ENCODE data around the gene ABCA12. TPM values are rescaled to one million over a fixed set of nuclear protein-coding genes. Genes with fewer than 3 reads are reported as not detected.

The ABCA12 gene
- total and polyA plus RNA-seq, 2 of the 8 experiments (the other 6 are each of a cell fraction or from before 2014, with no cell fraction given): not detected

DNA sequence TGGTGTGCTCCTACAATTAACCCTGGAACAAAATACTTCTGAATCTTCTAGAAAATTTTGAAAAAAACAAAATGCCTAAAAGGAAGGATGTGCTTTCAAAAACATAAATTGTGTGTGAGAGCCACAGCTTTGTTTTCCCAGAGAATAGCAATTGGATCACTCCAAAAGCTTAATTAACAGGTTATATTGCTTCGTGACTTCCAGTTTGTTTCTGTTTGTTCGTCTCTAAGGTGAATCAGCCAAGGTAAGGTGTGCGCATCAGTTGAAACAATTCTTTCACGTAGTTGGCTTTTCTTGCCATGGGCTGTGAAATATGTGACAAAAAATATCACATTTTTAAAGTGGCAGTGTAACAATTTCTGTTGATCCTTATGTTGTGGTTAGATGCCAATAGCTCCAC is 238.7 kb downstream of the ABCA12 start (continued):
- TF ChIP-seq, protein P1, sequence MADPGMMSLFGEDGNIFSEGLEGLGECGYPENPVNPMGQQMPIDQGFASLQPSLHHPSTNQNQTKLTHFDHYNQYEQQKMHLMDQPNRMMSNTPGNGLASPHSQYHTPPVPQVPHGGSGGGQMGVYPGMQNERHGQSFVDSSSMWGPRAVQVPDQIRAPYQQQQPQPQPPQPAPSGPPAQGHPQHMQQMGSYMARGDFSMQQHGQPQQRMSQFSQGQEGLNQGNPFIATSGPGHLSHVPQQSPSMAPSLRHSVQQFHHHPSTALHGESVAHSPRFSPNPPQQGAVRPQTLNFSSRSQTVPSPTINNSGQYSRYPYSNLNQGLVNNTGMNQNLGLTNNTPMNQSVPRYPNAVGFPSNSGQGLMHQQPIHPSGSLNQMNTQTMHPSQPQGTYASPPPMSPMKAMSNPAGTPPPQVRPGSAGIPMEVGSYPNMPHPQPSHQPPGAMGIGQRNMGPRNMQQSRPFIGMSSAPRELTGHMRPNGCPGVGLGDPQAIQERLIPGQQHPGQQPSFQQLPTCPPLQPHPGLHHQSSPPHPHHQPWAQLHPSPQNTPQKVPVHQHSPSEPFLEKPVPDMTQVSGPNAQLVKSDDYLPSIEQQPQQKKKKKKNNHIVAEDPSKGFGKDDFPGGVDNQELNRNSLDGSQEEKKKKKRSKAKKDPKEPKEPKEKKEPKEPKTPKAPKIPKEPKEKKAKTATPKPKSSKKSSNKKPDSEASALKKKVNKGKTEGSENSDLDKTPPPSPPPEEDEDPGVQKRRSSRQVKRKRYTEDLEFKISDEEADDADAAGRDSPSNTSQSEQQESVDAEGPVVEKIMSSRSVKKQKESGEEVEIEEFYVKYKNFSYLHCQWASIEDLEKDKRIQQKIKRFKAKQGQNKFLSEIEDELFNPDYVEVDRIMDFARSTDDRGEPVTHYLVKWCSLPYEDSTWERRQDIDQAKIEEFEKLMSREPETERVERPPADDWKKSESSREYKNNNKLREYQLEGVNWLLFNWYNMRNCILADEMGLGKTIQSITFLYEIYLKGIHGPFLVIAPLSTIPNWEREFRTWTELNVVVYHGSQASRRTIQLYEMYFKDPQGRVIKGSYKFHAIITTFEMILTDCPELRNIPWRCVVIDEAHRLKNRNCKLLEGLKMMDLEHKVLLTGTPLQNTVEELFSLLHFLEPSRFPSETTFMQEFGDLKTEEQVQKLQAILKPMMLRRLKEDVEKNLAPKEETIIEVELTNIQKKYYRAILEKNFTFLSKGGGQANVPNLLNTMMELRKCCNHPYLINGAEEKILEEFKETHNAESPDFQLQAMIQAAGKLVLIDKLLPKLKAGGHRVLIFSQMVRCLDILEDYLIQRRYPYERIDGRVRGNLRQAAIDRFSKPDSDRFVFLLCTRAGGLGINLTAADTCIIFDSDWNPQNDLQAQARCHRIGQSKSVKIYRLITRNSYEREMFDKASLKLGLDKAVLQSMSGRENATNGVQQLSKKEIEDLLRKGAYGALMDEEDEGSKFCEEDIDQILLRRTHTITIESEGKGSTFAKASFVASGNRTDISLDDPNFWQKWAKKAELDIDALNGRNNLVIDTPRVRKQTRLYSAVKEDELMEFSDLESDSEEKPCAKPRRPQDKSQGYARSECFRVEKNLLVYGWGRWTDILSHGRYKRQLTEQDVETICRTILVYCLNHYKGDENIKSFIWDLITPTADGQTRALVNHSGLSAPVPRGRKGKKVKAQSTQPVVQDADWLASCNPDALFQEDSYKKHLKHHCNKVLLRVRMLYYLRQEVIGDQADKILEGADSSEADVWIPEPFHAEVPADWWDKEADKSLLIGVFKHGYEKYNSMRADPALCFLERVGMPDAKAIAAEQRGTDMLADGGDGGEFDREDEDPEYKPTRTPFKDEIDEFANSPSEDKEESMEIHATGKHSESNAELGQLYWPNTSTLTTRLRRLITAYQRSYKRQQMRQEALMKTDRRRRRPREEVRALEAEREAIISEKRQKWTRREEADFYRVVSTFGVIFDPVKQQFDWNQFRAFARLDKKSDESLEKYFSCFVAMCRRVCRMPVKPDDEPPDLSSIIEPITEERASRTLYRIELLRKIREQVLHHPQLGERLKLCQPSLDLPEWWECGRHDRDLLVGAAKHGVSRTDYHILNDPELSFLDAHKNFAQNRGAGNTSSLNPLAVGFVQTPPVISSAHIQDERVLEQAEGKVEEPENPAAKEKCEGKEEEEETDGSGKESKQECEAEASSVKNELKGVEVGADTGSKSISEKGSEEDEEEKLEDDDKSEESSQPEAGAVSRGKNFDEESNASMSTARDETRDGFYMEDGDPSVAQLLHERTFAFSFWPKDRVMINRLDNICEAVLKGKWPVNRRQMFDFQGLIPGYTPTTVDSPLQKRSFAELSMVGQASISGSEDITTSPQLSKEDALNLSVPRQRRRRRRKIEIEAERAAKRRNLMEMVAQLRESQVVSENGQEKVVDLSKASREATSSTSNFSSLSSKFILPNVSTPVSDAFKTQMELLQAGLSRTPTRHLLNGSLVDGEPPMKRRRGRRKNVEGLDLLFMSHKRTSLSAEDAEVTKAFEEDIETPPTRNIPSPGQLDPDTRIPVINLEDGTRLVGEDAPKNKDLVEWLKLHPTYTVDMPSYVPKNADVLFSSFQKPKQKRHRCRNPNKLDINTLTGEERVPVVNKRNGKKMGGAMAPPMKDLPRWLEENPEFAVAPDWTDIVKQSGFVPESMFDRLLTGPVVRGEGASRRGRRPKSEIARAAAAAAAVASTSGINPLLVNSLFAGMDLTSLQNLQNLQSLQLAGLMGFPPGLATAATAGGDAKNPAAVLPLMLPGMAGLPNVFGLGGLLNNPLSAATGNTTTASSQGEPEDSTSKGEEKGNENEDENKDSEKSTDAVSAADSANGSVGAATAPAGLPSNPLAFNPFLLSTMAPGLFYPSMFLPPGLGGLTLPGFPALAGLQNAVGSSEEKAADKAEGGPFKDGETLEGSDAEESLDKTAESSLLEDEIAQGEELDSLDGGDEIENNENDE (IDR thresholded peaks at IDR 0.05; ENCODE audit: insufficient replicate concordance, low read length): no peak
- TF ChIP-seq SAP30 (IDR thresholded peaks at IDR 0.05; ENCODE audit: insufficient read depth, insufficient replicate concordance, low read length): no peak
- TF ChIP-seq EP300 (IDR thresholded peaks at IDR 0.05; ENCODE audit: borderline replicate concordance in 1 of 2, low read depth in 2 of 2, low read length in 2 of 2): no peak
- TF ChIP-seq CBX5 (IDR thresholded peaks at IDR 0.05; ENCODE audit: low read depth, low read length): no peak
- TF ChIP-seq GTF2F1 (IDR thresholded peaks at IDR 0.05; ENCODE audit: borderline replicate concordance, low read depth, low read length): no peak
- TF ChIP-seq, protein P2, sequence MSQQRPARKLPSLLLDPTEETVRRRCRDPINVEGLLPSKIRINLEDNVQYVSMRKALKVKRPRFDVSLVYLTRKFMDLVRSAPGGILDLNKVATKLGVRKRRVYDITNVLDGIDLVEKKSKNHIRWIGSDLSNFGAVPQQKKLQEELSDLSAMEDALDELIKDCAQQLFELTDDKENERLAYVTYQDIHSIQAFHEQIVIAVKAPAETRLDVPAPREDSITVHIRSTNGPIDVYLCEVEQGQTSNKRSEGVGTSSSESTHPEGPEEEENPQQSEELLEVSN (IDR thresholded peaks at IDR 0.05): no peak
- no peak for TF ChIP-seq TAF1 (IDR thresholded peaks at IDR 0.05; ENCODE audit: low read depth, low read length)
- TF ChIP-seq BACH1 (IDR thresholded peaks at IDR 0.05; ENCODE audit: low read length): no peak
- no peak for TF ChIP-seq JUND (IDR thresholded peaks at IDR 0.05; ENCODE audit: low read length)
- no peak for TF ChIP-seq SP1 (IDR thresholded peaks at IDR 0.05; ENCODE audit: low read depth, low read length)
- no peak for TF ChIP-seq KDM4A (IDR thresholded peaks at IDR 0.05; ENCODE audit: low read depth, low read length, severe bottlenecking)
- TF ChIP-seq SP2 (IDR thresholded peaks at IDR 0.05; ENCODE audit: low read length): no peak
